GM18870 (cell line): ENCODE results near the gene ALCAM.
A peak's percentile ranks its signal among the peaks of the same experiment; 100 is the strongest.

ENCODE experiments used
- ATAC-seq: cut with Tn5 transposase; IDR thresholded peaks from one replicate; pipeline ENCODE4 v1.9.1; 2021; ENCODE audit warnings: moderate library complexity; ENCODE audit not compliant: unreplicated experiment

The ALCAM gene

DNA sequence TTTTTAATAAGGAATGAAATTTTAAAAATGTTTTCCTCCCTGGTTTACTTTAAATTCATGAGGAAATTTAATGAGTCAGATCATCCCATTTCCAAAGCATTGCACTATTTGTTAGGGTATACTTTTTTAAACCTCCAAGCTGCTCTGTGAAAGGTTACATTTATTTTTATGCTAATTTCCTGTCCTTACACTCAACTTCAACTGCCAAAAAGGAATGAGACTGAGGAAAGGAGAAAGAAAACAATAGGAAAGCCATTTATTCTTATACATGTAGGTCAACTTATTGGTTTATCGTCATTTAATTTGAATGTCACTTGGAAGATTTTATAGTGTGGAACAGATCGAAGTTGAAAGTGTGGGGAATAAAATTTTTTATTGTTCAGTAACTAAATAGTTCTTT, 104.1 kb downstream of the ALCAM start:
- ATAC-seq = no peak

DNA sequence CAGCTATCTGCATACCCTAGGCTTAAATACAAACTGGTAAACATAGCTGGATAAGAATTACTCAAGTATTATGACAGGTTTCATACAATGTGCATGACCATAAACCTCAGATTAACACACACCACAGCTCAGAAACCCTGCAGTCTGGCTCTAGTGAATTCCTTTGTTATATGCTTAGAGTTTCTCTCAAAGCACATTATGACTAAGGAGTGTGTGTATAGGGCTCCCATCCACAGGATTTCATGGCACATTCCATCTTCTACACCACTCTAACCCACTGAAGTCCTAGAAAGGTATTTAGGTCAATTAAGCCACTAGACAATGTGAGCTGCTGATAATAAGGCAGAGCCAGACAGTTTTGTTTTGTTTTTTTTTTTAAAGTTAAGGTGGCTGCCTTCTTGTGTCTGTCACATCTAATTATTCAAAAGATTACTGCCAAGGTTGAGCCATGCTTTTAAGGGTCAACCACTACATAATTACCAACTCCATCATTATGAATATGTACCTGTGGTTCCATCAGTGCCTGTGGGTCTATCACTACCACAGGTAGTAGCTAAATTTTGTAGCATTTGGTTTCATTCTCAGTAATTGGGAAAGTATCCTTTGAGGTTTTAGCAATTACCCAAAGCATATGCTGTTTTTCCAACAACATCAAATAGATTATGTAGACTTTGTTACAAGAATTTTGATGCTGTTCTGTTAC, 107.0 kb downstream of the ALCAM start:
- peak; percentile 82 for ATAC-seq

DNA sequence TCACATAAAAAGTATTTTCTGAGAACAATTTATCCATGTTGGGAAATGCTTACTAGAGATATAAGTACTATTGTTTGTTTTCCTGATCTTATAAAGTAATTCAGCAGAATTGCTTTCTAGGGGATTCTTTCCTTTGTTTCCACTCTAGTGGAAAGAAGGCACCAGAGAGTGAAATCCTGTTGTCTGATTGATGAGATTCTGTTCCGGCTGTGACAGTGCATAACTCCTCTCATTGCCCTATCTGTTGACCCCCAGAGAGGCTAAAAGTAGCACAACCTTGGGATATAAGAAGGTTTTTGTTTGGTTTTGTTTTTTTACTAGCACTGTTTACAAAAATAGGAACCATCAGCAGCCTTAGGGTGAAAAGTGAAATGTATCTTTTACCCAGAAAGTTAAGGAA, 114.1 kb downstream of the ALCAM start:
- ATAC-seq = no peak

DNA sequence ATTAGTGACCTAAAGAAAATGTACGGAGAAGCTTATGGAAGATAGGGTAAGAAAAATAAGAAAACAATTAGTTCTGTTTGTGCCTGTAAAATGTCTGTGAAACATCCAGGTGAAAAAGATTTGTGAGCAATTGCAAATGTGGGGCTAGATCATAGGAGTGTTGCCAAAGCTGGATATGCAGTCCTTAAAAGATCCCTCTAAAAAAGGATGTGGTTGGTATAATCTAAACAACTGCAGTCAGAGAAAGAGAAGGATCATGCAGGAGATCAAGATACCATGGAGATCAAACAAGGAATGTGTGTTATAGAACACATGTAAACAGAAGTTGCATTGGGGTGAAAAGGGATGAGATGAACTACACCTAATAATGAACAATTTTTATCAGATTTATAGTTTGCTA, 116.8 kb downstream of the ALCAM start:
- no peak for ATAC-seq

DNA sequence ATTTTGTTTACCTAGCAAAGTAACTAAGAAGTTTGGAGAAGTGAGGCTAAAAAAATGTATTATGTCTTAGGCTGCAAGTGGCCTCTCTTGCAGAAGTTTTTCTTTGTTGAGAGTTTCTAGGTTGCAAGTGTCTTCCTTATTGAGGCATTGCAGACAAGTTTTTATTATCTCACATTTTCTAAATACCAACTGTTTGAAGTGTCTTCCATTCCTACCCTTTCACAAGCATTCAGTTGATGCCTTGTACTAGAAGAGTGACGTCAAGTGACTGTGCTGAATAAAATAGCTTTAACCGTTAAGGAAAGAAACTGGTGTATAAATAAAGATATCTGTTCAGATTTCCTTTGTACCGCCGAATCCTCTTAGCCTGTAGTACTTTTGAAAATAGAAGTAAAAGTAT, 123.3 kb downstream of the ALCAM start:
- no peak for ATAC-seq

DNA sequence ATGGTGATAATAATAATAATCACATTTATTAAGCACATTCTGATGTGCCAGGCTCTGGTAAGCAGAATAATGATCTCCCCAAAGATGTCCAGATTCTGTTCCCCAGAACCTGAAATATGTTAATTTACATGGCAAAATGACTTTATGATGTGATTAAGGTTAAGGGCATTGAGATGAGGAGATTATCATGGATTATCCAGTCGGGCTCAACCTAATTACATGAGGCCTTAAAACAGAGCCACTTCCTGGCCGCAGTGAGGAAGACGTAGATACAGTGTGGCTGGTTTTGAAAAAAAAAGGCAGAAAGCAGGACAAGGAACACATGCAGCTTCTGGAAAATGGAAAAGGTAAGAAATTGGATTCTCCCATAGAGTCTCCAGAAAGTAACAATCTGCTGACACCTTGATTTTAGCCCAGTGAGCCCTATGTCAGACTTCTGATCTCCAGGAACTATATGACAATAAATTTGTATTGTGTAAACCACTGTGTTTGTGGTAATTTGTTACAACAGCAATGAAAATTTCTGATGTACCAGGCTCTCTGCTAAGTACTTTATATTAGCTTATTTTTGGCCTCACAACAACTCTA, 126.7 kb downstream of the ALCAM start:
- no peak for ATAC-seq

DNA sequence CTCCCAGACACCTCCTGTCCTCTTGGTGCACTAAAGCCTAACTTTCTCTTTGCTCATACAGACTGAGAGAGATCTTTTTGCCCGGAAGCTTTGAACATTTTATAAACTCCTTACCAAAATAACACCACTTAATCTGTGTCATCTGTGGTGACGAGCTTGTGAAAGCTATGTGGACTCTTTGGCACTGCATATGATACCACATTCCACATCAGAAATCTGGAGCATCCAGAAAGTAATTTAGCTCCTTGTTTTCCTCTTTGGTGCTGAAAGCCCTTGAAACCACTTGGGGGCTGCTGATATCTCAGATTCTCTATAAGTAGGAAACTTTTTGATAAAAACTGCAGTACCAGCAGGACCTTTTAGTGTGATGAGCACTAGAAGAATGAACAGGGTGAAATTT, 128.3 kb downstream of the ALCAM start:
- no peak for ATAC-seq

DNA sequence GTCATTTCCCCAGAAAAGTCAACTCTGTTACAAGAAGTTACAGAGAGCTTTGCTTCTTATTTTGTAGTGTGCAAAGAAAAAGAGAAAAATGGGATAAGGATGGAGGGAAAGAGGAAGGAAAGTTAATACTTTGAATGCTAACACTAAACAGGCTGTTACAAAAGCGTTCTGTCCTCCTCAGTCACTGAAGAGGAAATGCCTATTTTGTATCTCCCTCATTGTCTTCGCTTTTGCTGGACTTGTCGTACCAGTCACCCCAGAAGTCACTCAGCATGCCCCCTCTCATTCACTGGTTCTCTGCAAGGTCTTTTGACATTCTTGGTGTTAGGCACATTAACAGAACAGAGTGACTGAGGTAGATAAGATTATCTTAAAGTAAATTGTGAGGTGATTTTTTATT, 129.6 kb downstream of the ALCAM start:
- no peak for ATAC-seq

DNA sequence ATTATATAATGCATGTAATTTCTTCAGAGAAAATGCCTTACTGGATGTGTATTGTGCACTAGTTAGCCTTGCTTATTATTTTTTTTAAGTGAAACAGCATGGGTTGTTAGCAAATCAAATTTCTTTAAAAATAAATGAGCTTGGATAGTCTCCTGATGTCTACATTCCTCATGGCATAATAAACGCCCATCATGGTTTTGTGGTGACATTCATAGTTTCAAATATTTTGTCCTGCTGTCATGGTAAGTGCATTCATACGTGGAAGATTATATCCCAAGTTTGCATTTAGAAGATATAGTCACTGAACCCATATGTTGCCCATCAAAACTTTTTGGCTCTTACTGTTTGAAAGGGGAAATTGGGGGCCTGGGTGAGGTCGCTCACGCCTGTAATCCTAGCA, 130.7 kb downstream of the ALCAM start:
- no peak for ATAC-seq

DNA sequence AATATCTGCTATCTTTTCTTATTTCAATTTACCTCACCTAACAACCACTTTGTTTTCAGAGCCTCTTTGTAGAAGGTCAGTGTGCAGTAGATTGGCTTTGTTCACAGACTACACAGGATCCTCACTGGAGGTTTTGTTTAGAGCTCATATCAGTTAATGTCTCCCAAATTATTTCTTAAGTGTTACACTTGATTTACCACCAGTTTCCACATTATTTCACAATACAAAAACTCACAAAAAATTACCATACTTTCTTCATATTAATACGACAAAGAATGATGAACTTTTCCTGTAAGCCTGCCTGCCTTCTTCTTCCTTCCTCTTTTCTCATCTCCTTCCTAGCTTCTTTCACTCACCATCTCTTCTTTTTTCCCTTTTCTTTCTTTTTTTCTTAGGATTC, 133.3 kb downstream of the ALCAM start:
- ATAC-seq = no peak

DNA sequence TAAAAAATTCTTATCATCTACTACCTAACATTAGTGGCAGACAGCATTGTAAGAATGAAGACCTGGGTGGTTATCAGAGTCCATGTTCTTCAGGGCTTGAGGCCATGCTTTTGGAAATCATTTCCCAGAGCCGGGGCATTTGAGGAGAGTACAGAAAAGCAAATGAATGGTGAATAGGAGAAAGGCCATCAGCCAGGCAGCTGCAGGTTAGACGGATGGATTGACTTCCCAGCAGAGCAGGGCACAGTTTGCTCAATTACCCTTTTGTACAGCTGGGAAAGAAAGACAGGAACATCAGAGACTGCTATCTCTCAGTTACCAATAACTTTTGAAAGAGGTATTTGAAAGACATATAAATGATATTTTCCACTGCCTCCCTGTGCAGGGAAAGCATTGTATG, 135.6 kb downstream of the ALCAM start:
- ATAC-seq = no peak

DNA sequence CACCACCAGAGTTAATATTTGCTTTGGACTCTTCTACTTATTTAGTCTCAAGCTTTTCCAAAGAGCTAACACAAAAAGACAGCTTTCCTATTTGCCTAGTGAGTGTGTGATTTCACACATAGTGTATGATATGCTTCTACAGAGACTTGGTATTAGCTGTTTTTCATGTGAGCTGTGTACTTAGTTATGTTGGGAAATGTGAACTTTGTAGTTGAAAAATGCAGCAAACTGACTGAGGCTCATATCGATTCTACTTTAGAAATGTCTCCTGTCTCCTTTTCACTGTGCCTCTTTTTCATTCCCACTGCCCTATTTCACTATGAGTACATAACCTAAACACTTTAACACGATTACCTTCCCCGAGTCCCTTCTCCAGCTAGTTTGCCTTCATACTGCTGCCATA, 136.5 kb downstream of the ALCAM start:
- no peak for ATAC-seq

DNA sequence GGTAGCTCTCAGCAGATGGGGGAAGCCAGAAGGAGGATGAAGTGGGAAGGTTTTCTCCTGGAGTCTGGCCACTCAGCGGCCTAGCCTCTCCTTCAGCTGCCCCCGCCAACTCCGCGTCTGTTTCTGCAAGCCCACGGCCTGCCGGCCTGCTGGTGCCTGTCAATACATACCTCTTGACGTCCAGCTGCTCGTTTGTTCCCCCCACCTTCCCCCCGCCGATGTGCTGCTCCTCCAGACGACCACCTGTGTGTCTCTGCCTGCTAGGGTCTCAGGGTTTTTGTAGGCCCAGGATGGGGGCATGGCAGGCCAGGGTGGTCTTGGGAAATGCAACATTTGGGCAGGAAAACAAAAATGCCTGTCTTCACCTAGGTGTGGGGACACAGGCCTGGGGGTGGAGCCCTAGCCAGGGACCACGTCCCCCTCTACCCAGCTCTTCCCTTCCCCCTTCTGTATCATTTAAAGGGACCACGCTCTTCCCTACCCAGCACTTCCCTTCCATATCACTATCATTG, 137.8 kb downstream of the ALCAM start:
- ATAC-seq = no peak

DNA sequence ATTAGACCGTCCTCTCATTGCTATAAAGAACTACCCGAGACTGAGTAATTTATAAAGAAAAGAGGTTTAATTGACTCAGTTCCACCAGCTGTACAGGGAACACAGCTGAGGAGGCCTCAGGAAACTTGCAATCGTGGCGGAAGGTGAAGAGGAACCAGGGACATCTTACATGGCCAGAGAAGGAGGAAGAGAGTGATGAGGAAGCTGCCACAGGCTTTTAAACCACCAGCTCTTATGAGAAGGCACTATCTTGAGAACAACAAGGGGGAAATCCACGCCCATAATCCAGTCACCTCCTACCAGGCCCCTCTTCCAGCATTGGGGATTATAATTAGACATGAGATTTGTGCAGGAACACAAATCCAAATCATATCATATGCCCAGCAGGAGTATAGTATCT, 138.5 kb downstream of the ALCAM start:
- no peak for ATAC-seq

DNA sequence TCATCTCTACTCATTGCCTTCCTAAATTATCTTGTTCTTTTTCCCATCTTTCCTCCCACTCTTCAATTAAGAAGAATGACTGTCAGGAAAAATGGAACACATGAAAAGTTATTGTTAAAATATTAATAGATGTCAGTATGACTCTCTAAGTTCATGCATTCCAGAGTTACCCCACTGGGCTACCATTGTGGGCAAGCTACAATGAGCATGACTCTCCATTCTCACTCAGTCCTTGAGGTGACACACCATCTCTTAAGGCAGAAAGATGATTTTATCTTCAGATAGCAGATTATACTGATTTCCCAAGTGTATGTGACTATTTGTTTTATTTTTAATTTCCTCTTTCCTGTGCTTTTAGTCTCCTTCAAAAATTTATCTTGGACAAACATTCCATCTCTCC, 144.3 kb downstream of the ALCAM start:
- ATAC-seq = no peak

DNA sequence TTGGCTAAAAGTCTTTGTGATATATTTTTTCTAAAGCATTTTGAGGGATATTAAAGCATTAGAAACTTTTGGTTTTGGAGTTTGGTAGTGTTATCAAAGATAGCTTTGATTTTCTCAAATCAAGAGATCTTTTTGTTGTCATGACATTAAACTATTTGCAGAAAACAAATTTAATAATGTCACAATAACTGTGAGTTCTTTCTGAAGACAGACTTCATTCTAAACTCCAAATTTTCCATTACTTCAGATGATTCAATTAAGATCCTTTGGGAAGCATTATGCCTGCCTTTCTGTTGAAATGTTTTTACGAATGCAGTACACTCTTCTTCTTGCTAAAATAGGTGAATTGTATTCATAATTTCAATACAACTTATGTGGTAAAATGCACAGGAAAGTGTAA, 145.4 kb downstream of the ALCAM start:
- ATAC-seq = no peak

DNA sequence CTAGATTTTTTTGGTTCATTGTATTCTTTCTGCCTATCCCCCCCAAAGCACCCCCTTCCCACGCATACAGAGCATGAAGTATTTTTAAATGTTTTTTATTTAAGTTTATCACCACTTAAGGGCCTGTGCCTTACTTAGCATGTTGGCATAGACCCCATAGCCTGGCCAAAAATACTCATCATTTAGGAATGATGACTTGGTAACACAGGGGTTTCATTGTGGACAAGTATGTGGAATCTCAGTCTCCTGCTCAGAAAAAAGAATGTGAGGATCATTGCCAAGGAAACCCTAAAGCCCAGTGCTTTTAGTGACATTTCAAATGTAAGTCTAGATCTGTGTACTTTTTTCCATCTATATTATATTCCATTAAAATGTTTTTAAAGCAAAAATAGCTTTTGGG, 146.3 kb downstream of the ALCAM start:
- ATAC-seq = no peak

DNA sequence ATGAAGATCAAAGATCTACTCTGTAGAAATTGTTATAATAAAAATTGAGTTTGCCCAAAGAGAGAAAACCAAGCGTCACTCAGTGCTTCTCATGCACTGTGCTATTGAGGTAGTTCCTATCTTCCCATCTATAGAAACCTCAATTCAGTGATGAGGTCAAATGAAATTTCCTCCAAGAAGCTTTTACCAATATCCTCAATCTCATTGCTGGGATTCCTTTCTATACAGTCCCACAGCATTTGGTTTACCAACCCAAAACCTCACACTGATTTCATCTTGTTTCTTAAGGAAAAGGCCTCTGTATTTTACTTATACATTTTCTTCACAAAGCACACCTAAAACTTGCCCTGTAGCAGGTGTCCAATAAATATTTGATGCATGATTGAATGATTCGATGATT, 147.2 kb downstream of the ALCAM start:
- ATAC-seq = no peak

DNA sequence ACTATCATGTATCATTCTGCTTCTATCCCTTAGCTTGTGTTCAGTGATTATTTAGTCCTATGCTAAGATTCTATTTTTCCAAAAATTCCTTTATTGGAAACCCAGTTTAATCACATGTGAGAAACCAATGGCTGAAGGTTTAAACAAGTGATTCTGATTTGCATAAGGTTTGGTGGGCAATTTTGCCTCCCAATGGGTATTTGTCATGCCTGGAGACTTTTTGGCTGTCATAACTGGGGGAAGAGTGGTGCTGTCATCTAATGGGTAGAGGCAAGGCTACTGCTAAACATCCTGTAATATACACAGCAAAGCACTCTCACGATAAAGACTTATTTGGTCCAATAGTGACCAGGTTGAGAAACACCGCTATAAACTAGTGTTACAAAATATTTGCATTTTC, 148.7 kb downstream of the ALCAM start:
- no peak for ATAC-seq

DNA sequence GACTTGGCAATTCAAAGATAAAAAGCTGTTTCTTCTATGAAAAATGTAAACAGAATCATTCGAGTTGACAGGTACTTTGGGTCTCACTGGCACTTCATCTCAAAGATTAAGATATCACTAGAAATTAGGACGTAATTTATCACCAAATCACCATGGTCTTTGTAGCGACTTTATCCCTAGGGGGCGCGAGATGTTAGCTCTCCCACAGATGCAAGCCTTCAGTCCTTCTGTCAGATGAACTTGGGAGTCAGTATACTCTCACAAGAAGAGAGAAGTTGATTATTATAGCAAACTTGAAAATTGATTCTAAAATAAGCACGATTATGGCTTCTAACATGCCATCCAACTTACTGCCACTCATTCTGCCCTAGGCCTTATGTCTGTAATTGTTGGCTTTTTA, 150.3 kb downstream of the ALCAM start:
- ATAC-seq = no peak

DNA sequence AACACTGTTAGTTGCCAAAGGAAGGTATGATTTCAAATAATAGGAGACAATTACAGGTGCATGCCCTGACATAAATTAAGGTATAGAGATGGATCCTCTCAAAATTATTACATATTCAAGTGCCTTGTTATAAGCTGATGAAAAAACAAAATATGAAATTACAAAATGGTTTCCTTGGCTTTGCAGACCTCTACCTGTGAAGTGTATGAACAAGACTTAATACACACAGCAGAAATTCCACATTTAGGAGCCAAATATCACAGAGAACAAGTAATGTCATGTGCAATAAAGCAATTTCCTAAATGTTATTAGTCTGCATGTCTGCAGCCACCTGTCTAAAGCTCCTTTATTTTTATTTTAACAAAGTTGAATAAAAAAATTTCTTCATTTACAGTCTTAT, 151.5 kb downstream of the ALCAM start:
- ATAC-seq = peak; percentile 9

DNA sequence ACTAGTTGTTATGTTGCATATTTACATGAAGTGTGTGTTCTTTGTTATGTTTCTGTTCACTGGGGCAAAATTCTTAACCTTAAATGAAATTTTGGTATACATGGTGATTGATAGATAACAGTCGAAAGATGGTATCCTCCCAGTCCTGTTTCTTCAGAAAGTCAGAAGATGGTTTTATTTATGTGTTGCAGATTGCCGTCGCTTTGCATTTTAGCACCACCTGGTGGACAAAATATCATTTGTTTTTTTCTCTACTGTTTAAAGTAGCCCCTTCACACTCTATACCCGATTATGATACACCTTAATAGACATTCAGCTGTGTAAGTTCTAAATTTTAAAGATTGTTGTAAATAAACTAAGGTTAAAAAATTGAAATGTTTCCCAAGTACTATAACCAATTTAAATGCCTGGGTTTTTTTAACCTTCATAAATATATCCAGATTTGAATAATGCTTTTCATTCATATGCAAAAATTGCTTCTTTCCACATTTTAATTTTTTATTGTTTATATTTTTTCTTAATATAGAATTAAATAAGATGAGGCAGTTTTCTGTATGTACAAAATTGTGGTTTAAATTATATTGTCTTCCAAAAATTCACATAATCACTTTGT, 152.2 kb downstream of the ALCAM start:
- peak; percentile 89 for ATAC-seq
